ENCODE measurements around the gene CR1L.

DNA sequence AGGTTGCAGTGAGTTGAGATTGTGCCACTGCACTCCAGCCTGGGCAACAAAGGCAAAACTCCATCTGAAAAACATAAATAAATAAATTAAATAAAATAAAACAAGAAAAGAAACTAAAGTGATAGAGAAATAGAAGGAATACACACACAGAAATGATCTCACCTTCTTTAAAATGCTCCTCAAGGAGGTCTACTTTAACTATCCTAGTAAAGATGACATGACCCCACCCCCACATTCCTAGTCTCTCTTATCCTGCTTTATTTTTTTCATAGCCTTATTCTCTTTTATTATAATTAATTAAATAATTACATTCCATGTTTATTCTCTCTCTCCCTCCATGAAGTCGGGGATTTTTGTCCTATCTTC lies 18.0 kb upstream of the CR1L start:
- TF ChIP-seq, protein P1, sequence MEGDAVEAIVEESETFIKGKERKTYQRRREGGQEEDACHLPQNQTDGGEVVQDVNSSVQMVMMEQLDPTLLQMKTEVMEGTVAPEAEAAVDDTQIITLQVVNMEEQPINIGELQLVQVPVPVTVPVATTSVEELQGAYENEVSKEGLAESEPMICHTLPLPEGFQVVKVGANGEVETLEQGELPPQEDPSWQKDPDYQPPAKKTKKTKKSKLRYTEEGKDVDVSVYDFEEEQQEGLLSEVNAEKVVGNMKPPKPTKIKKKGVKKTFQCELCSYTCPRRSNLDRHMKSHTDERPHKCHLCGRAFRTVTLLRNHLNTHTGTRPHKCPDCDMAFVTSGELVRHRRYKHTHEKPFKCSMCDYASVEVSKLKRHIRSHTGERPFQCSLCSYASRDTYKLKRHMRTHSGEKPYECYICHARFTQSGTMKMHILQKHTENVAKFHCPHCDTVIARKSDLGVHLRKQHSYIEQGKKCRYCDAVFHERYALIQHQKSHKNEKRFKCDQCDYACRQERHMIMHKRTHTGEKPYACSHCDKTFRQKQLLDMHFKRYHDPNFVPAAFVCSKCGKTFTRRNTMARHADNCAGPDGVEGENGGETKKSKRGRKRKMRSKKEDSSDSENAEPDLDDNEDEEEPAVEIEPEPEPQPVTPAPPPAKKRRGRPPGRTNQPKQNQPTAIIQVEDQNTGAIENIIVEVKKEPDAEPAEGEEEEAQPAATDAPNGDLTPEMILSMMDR (conservative IDR thresholded peaks at IDR 0.05 in 1 of 2, IDR thresholded peaks at IDR 0.05 in 1 of 2; ENCODE audit: low read depth in 1 of 2, low read length in 2 of 2) = no peak
- TF ChIP-seq EZH2 (IDR thresholded peaks at IDR 0.05; ENCODE audit: low read length, missing control alignments) = no peak
